Measurements from ENCODE around the gene DRD4. TPM values are rescaled to one million over a fixed set of nuclear protein-coding genes. Genes with fewer than 3 reads are reported as not detected.

DRD4 gene
- total and polyA plus RNA-seq, 2 of the 13 experiments (the other 11 are each of a cell fraction or from before 2014, with no cell fraction given): 0.09 to 0.13 TPM

DNA sequence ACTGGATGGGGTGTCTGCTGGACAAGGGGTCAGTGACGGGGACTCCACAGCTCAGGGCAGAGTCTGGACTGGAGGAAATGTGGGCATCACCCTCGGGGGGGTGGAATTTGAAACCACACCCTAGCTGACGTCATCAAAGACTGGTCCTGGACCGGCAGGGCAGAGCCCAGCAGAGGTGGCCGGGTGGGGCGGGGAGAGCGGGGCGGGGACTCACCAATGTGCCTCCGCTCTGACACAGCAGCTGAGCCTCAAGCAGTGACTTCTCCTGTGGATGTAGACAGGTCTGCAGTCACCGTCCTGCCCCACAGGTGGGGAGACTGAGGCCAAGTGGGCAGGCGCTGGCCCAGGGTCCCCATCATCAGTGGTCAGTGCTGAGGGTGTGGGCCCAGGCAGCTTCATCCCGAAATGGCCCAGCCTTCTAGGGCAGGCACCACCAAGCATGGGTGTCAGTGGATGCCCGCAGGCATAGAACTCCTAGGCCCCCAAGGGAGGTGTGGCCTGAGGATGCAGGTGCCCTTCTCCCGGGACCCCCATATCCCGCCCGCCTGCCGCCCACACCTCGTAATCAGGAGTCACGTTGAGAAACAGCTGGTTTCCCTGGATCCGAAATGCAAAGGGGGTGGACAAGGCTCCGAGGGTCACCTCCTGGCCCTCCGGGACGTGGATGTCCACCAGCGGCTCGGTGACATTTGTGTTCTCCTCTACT lies 12.9 kb upstream of the DRD4 start (continued):
- 0 out of 2 replicates have a peak, but pooled peaks have one; percentile 8 for TF ChIP-seq ZBTB38 (CRISPR knock-in tag; IDR thresholded peaks at IDR 0.05)
- TF ChIP-seq, protein P1, sequence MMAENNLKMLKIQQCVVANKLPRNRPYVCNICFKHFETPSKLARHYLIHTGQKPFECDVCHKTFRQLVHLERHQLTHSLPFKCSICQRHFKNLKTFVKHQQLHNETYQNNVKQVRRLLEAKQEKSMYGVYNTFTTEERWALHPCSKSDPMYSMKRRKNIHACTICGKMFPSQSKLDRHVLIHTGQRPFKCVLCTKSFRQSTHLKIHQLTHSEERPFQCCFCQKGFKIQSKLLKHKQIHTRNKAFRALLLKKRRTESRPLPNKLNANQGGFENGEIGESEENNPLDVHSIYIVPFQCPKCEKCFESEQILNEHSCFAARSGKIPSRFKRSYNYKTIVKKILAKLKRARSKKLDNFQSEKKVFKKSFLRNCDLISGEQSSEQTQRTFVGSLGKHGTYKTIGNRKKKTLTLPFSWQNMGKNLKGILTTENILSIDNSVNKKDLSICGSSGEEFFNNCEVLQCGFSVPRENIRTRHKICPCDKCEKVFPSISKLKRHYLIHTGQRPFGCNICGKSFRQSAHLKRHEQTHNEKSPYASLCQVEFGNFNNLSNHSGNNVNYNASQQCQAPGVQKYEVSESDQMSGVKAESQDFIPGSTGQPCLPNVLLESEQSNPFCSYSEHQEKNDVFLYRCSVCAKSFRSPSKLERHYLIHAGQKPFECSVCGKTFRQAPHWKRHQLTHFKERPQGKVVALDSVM (CRISPR knock-in tag; IDR thresholded peaks at IDR 0.05): no peak
- no peak for TF ChIP-seq ZGPAT (CRISPR knock-in tag; IDR thresholded peaks at IDR 0.05)
- TF ChIP-seq ZNF30 (CRISPR knock-in tag; IDR thresholded peaks at IDR 0.05): no peak
- peak; percentile 83 for TF ChIP-seq ATF7 (IDR thresholded peaks at IDR 0.05)
- TF ChIP-seq ATF7 (CRISPR knock-in tag; IDR thresholded peaks at IDR 0.05): no peak
- 0 out of 2 replicates have a peak, but pooled peaks have one; percentile 5 for TF ChIP-seq CBFB (CRISPR knock-in tag; IDR thresholded peaks at IDR 0.05)

Data from HepG2 (cell line).